Heart left ventricle (tissue), 13 donors: ENCODE data around the gene PRPS2.

Source experiments
- POLR2A ChIP-seq, 2 donors: fragments of 450-650 bp; IDR thresholded peaks; one replicate each; pipeline ENCODE4 v1.6.1; 2017; ENCODE audit warnings: antibody characterized with exemption in 2 of 2, mild to moderate bottlenecking in 2 of 2, moderate library complexity in 2 of 2
- TF ChIP-seq, protein P1 (sequence below), 12 donors: fragments of 200-600 bp; sonication (generic) in 4 of 12; IDR thresholded peaks; one replicate each; pipeline versions ENCODE4 v1.5.0 to v1.8.0; 2018 to 2022; ENCODE audit warnings: antibody characterized with exemption in 12 of 12, mild to moderate bottlenecking in 5 of 12
- donor health status: ischemic (EF 13 %, LVEDD 7.1; RV severe dilation, severe dysfunction).
- donor health status: DM: no; HTN: yes; CAD: no.
- donor health status: DM: no; HTN: no; CAD: no.
- donor health status: ischemic (EF 25% LVEDD 6.9; RV normal size, moderate dysfunction).
- donor health status: ischemic (EF 25% LVEDD 5.7; RV mildly dilated, moderate dysfunction).
- donor health status: ischemic (EF 35%, LVEDD 5.7; RV mildly dilated, moderate dysfunction).
- donor health status: nonischemic (EF 11% LVEDD 7.7; RV severe dilation, severe dysfunction).
- donor health status: DM: yes; HTN: yes; CAD: no.
- donor health status: PGD.
- donor health status: ischemic (EF 29% LVEDD 5.4; RV normal size, mild dysfunction).
- donor health status: nonischemic (EF 23%, LVEDD 6.1; RV moderate dilation, normal function).

DNA sequence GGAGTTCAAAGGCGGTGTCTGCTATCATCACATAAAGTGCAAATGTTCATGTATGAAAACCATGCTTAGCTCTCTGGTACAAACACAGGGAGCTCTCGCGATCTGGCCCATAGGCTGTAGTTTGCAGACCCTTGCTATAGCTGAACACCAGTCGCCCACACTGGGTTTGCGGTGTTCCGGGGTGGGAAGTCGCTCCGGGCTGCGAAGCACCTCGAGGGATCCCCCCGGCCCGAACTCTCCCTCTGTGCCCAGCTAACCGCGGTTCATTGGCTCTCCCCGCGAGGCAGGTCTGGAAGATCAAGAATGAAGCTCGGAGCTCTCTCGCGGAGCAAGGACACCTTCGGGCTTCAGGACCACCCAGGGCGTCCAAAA, 341 bp upstream of the PRPS2 start:
- no peak for TF ChIP-seq POLR2A (IDR thresholded peaks at IDR 0.05)
- TF ChIP-seq, protein P1, sequence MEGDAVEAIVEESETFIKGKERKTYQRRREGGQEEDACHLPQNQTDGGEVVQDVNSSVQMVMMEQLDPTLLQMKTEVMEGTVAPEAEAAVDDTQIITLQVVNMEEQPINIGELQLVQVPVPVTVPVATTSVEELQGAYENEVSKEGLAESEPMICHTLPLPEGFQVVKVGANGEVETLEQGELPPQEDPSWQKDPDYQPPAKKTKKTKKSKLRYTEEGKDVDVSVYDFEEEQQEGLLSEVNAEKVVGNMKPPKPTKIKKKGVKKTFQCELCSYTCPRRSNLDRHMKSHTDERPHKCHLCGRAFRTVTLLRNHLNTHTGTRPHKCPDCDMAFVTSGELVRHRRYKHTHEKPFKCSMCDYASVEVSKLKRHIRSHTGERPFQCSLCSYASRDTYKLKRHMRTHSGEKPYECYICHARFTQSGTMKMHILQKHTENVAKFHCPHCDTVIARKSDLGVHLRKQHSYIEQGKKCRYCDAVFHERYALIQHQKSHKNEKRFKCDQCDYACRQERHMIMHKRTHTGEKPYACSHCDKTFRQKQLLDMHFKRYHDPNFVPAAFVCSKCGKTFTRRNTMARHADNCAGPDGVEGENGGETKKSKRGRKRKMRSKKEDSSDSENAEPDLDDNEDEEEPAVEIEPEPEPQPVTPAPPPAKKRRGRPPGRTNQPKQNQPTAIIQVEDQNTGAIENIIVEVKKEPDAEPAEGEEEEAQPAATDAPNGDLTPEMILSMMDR (IDR thresholded peaks at IDR 0.05): no peak
